Stimulated activated CD4-positive, alpha-beta T cell treated with anti-CD3 and anti-CD28 coated beads, Interleukin-1b, Interleukin-23, amount 100 ng/mL, for 24 hours (primary cell): ENCODE measurements around the gene OR2L8.

Experiments used
- DNase-seq, 4 experiments: peaks; one replicate each; pipeline ENCODE4 v3.0.0-alpha.2; 2020; ENCODE audit warnings: low read depth in 4 of 4, low spot score in 1 of 4

The OR2L8 gene

GRCh38 chr1:247966532-247967204 lies 18.0 kb downstream of the OR2L8 start:
- no peak for DNase-seq

GRCh38 chr1:247992986-247993385 lies 44.3 kb downstream of the OR2L8 start:
- no peak for DNase-seq

GRCh38 chr1:247998811-247999210 lies 50.2 kb downstream of the OR2L8 start:
- no peak for DNase-seq
